K562 (cell line): ENCODE results near the gene TMC6. TPM values are rescaled to one million over a fixed set of nuclear protein-coding genes. Genes with fewer than 3 reads are reported as not detected.

Experiments used
- ATF4 ChIP-seq: fragments of 450-650 bp; formaldehyde crosslinking; IDR thresholded peaks from 2 replicates; pipeline ENCODE4 v1.4.0; 2022; ENCODE audit warnings: mild to moderate bottlenecking, moderate library complexity
- CXXC5 ChIP-seq: fragments of 250-450 bp; sonication (Bioruptor Pico); IDR thresholded peaks from 2 replicates; pipeline ENCODE4 v1.8.0; 2022; ENCODE audit warnings: inconsistent platforms, mild to moderate bottlenecking, moderate library complexity
- ETV6 ChIP-seq, 3 experiments: fragments of 150-350 bp in 1 of 3; sonication (generic) in 1 of 3; formaldehyde crosslinking in 1 of 3; IDR thresholded peaks; 2 replicates each; pipeline versions ENCODE4 v1.6.1 to v1.8.0; 2014 to 2022; ENCODE audit warnings: borderline replicate concordance in 2 of 3, low read depth in 2 of 3, antibody characterized with exemption in 1 of 3, low read length in 1 of 3, mild to moderate bottlenecking in 1 of 3, missing genetic modification reagents in 1 of 3
- HMGN3 ChIP-seq: IDR thresholded peaks from 2 replicates; pipeline ENCODE4 v1.6.1; 2011; ENCODE audit warnings: borderline replicate concordance, low read depth, mild to moderate bottlenecking, mixed read lengths, low read length; ENCODE audit not compliant: insufficient read length; ENCODE audit errors: extremely low read depth
- L3MBTL2 ChIP-seq: fragments of 450-650 bp; IDR thresholded peaks from 2 replicates; pipeline ENCODE4 v1.6.1; 2016; ENCODE audit warnings: mild to moderate bottlenecking, moderate library complexity
- MTA3 ChIP-seq: fragments of 450-650 bp; formaldehyde crosslinking; IDR thresholded peaks from 2 replicates; pipeline ENCODE4 v1.6.1; 2017; ENCODE audit warnings: mild to moderate bottlenecking, borderline replicate concordance
- NR0B1 ChIP-seq: fragments of 450-650 bp; IDR thresholded peaks from one replicate; pipeline ENCODE4 v1.6.1; 2018; ENCODE audit warnings: mild to moderate bottlenecking, moderate library complexity; ENCODE audit not compliant: partially characterized antibody
- NR1H2 ChIP-seq: sonication (generic); formaldehyde crosslinking; IDR thresholded peaks from 2 replicates; pipeline ENCODE4 v1.4.0; 2020; ENCODE audit warnings: mild to moderate bottlenecking, missing genetic modification reagents
- PHF20 ChIP-seq: fragments of 450-650 bp; IDR thresholded peaks from 2 replicates; pipeline ENCODE4 v1.6.1; 2018; ENCODE audit not compliant: partially characterized antibody
- POLR2G ChIP-seq: fragments of 200-400 bp; formaldehyde crosslinking; IDR thresholded peaks from 2 replicates; pipeline ENCODE4 v1.6.1; 2017; ENCODE audit warnings: low read depth, mild to moderate bottlenecking, antibody characterized with exemption, low read length, moderate library complexity
- ZNF280B ChIP-seq: fragments of 250-450 bp; sonication (Bioruptor Pico); IDR thresholded peaks from 2 replicates; pipeline ENCODE4 v1.5.1; 2021; ENCODE audit warnings: mild to moderate bottlenecking
- ZNF717 ChIP-seq: fragments of 250-450 bp; sonication (Bioruptor Pico); IDR thresholded peaks from 2 replicates; pipeline ENCODE4 v1.5.0; 2021
- polyA plus RNA-seq, 8 experiments: library from polyadenylated mRNA; depleted of rRNA in 4 of 8; stranded (reverse) in 5 of 8; unstranded in 3 of 8; fragments of >200 nt; fragmentation: Nextera tagmentation in 2 of 8; fragmentation: Illumina TruSeq in 1 of 8; extraction: Ambion mirVana in 2 of 8; extraction: Trizol in 1 of 8; gene quantifications; 2 replicates each; pipeline versions ENCODE4 v1.2.1 to v1.2.3, GENCODE V29; 2011 to 2014; ENCODE audit warnings: inconsistent platforms in 1 of 8, missing spikeins in 1 of 8
- total RNA-seq, 7 experiments: library from RNA; depleted of rRNA in 6 of 7; stranded (reverse); fragments of >200 nt in 6 of 7; fragmentation: Illumina TruSeq in 2 of 7; extraction: Trizol in 2 of 7; gene quantifications; 2 replicates each; pipeline versions ENCODE4 v1.2.1 to v1.2.3, GENCODE V29; 2011 to 2021; ENCODE audit warnings: low replicate concordance in 1 of 7

TMC6 gene
- total and polyA plus RNA-seq, 9 of the 15 experiments (the other 6 are each of a cell fraction or from before 2014, with no cell fraction given) = 4.1 to 351 (median 66.9) TPM

GRCh38 chr17:78144736-78145641 is 16.4 kb upstream of the TMC6 start (continued):
- no peak for TF ChIP-seq ZNF280B (CRISPR knock-in tag)
- no peak for TF ChIP-seq NR1H2 (CRISPR knock-in tag)
- TF ChIP-seq ETV6 (IDR thresholded peaks at IDR 0.05; ENCODE audit: borderline replicate concordance in 1 of 2, low read depth in 2 of 2, low read length in 1 of 2) = no peak
- TF ChIP-seq ETV6 (CRISPR knock-in tag; IDR thresholded peaks at IDR 0.05; ENCODE audit: borderline replicate concordance) = no peak
- no peak for TF ChIP-seq PHF20
- TF ChIP-seq CXXC5 = 0 out of 2 replicates have a peak, but pooled peaks have one; percentile 2
- no peak for TF ChIP-seq ATF4 (CRISPR knock-in tag)
- peak; percentile 25; the same call in 1 of the 2 replicates for TF ChIP-seq POLR2G
- no peak for TF ChIP-seq NR0B1
- TF ChIP-seq L3MBTL2 = peak; percentile 49
- 0 out of 2 replicates have a peak, but pooled peaks have one; percentile 15 for TF ChIP-seq MTA3
- TF ChIP-seq HMGN3 = peak; percentile 27
- TF ChIP-seq ZNF717 (CRISPR knock-in tag) = no peak
